ENCODE results near the gene TNS1.
A peak's percentile ranks its signal among the peaks of the same experiment; 100 is the strongest.

The TNS1 gene

DNA sequence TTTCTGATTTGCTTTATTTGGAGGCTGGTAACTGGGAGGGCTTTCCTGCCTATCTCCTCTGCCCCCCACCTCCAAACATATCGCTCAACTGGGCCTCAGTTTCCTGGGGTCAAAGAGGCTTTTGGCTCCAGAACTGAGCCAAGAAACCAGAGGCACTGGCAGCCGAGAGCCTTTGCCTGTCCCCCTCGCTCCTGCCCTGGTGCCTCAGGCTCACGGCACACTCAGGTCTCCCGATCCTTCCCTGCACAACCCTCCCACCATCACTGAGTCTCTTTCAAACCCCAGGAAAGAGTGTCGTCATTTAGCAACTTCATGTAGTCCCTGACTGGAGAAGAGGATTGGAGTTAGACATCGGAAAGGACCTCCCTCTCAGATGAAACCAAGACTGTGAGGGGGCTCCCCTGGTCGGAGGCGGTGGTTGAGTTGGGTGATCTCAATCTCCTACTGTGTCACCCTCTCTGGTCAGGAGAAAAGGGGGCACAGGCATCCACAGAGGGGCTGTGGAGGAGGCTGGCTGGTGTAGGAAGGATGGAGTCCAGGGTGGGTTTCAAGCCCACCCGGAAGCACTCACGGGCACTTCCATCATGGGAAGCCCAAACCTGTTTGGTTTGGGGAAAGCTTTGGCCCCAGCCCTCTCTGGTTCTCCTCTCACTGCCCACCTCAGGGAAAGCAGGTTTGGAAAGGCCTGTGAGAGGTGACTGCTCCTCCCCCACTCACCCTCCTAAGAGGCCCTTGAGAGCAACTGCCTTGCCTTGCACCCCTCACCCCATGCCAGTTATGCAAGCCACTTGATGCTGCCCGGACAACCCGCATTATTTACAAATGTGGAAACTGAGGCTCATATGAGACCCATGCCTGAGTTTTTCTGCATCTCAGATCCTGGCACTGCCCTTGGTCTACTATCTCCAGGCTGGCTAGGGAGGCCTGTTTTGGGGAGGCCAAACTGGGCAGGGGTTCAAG, 62.3 kb downstream of the TNS1 start:
- in situ Hi-C loops (cut with MboI; ENCODE audit: low pct_unique_long_range_greater_than_20kb, low sequenced_read_pairs): no loop called here
- DNase-seq: no peak

DNA sequence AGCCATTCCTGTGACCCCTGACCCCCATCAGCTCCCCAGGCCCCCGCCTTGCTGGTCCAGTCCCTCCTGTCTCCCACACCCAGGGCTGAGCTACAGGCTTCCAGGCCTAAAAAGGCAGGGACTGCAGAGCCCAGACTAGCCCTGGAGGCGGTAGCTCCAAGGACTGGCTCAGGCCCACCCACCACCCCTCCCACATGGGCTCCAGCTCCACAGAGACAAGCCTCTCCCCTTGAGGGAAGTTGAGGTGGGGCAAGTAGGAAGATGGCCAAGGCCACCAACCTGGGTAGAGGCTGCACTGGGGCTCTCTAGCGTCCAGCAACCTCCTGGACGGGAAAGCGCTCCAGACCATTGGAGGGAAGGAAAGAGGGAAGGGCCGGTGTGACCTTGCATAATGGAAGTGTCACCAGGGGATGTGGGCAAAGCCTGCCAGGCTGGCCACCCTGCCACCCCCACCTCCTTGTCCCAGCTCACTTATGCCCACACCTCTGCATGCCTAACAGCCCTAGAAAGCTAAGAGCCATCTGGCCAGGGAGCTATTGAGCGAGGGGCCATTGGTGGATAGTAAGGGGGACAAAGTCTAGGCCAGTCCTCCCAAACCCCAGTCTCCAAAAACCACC, 63.1 kb downstream of the TNS1 start:
- in situ Hi-C loops (cut with MboI; ENCODE audit: low pct_unique_long_range_greater_than_20kb, low sequenced_read_pairs): no loop called here
- no peak for DNase-seq

DNA sequence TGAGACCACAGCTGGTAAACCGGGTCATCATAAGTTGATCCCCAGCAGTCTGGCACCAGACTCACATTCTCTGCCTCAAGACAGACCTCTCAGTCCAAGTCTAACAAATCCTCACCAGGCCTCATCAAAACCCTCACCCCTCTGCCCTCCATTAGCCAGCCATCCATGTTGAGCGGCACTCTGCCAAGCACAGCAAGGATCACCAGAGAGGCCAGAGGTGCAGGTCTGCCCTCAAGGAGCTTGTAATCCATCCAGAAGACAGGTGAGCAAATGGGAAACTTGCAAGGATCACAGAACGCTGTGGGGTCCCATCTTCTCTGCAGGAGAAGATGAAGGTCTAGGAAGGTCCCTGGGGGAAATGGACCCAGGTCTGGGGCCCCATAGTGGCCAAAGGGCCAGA, 63.6 kb downstream of the TNS1 start:
- in situ Hi-C loops (cut with MboI; ENCODE audit: low pct_unique_long_range_greater_than_20kb, low sequenced_read_pairs): no loop called here
- no peak for DNase-seq

DNA sequence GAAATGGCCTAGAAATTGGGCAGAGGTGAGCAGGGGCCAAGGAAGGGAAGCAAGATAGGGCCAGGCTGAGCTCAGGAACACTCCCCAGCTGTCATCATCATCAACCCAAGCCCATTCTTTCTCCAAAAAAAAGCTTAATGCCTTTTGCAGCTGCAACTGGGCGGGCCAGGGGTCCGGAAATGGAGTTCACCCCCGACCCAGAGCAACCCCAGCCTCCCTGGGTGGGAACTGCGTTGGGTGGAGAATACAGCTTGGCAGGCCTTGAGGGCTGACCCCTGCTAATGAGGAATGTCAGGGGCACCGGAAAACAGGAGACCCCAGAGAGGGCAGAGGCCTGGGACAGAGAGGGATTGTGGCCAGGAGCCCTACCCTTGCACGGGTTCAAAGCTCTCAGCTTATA, 64.8 kb downstream of the TNS1 start:
- in situ Hi-C loops (cut with MboI; ENCODE audit: low pct_unique_long_range_greater_than_20kb, low sequenced_read_pairs): no loop called here
- no peak for DNase-seq

DNA sequence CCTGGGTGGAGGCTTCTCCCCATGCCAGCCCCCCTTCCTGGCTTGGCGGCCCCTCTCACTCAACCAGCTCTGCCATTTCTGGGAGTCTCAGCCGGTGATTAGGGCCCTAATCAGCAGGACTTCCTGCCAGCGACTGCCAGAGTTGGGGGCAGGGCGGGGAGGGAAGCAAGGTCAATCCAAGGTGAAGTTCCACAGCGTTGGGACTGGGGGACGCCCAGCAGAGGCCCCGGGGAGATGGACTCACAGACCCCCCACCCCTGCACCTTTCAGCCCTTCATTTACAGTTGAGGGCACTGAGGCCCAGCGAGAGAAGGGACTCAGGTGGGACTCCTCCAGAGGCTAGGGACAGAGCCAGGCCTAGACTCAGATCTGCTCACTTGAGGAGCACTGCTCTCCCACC, 65.3 kb downstream of the TNS1 start:
- DNase-seq: no peak
- in situ Hi-C loops (cut with MboI; ENCODE audit: low pct_unique_long_range_greater_than_20kb, low sequenced_read_pairs): no loop called here

- in situ Hi-C loops (cut with MboI; ENCODE audit: low pct_unique_long_range_greater_than_20kb, low sequenced_read_pairs): no loop called here
- DNase-seq: no peak
Observed at GRCh38 chr2:217936952-217937351, 65.8 kb downstream of the TNS1 start.

DNA sequence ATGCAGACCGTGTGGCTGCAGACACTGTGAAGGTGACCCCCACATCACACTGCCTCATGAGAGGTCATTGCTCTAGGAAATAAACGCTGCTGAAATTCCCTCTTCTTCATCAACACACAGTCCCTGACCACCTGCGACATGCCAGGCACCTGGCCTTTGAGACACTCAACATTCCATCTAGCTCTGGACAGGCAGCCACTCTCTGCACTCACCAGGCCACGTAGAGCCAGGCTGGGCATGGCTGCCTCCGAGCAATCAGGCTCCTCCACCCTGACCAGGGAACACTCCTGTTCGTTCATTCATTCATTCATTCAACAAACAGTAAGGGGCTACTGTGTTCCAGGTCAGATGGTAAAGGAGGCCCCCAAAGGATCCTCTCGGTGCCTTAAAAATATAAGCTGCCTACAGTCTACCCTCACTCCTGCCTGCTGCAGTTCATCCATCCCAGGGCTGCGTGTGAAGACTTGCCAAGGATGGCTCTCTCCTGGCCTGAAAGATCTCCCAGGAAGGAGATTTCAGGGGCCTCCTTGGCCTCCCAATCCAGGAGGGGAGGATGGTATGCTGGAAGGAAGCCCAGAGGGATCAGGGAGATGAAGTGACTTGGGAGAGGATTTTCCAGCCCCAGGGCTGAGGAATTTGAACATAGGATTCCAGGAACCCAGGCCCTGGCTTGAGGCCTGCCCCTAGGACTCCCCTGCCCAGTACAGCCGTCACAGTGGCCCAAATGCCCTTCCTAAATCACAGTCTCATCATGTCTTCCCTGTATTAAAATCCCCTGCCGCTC, 66.7 kb downstream of the TNS1 start:
- no peak for DNase-seq
- in situ Hi-C loops (cut with MboI; ENCODE audit: low pct_unique_long_range_greater_than_20kb, low sequenced_read_pairs): no loop called here

DNA sequence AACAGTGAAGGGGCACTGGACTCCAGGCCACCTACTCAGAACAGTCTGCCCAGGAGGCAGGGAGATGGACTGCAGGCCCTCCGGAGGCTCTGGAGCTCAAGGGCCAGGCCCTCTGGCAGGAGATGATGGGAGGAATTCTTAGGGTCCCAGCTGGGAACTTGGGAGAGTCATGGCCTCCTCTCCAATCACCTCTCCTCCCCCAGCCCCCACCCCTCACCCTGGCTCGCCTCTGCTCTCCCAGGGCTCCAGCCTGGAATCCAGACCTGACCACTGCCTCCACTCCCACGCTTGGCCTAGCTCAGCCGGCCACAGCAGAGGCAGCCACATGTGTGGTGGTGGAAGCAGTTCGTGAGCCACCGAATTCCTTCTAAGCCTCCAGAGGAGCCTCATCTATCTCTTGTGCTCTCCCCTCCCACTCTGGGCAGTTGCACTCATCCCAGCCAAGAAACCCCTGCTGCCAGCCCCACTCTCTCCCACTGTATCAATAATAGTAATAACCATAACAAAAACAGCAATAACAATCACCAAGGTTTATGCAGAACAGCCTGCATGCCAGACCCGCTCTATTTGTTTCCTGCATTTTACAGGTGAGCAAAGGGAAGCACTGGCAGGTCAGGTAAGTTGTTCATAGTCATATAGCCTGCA, 67.4 kb downstream of the TNS1 start:
- no peak for DNase-seq
- in situ Hi-C loops (cut with MboI; ENCODE audit: low pct_unique_long_range_greater_than_20kb, low sequenced_read_pairs): no loop called here

GRCh38 chr2:217934321-217935131, 68.3 kb downstream of the TNS1 start:
- DNase-seq: peak; percentile 72
- in situ Hi-C loops (cut with MboI; ENCODE audit: low pct_unique_long_range_greater_than_20kb, low sequenced_read_pairs): no loop called here

- in situ Hi-C loops (cut with MboI; ENCODE audit: low pct_unique_long_range_greater_than_20kb, low sequenced_read_pairs): no loop called here
Observed at GRCh38 chr2:217933617-217933993, 69.2 kb downstream of the TNS1 start.

DNA sequence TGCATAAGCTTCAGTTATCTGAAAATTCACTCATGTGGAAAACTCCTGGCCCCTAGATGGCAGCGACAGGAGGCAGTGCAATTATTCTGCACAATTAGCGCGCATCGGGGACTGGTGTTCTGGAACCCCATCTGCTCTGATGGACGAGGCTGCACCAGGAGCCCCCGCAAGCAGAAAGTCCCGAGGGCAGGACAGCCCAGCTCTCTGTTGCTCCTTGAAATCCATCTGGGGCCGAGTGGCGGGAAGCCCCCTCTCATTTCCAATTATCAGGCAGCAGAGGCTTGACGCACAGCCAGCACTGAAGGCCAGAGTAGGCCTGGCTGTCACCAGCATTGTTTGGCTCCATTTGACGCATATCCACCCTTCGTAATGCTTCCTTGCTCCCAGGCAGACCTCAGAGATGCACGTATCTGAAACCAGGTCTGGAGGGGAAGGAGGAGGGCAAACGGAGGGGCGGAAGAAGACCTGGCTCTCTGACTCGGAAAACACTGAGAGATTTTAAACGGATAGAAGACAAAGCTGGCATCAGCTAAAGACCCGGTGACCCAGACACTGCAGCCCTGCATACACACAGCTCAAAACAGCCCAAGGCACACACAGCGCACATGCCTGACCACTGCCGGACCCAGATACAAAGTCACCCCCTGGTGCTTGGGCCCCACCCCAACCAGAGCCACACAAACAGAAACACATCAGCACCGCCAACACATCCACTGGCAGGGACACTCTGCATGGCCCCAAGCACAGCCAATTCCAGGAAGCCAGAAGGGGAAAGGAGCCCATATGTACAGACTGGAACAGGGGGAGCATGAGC, 69.8 kb downstream of the TNS1 start:
- DNase-seq: no peak
- in situ Hi-C loops (cut with MboI; ENCODE audit: low pct_unique_long_range_greater_than_20kb, low sequenced_read_pairs): no loop called here

More at GRCh38 chr2:217933617-217933993, 69.2 kb downstream of the TNS1 start:
- no peak for DNase-seq

DNA sequence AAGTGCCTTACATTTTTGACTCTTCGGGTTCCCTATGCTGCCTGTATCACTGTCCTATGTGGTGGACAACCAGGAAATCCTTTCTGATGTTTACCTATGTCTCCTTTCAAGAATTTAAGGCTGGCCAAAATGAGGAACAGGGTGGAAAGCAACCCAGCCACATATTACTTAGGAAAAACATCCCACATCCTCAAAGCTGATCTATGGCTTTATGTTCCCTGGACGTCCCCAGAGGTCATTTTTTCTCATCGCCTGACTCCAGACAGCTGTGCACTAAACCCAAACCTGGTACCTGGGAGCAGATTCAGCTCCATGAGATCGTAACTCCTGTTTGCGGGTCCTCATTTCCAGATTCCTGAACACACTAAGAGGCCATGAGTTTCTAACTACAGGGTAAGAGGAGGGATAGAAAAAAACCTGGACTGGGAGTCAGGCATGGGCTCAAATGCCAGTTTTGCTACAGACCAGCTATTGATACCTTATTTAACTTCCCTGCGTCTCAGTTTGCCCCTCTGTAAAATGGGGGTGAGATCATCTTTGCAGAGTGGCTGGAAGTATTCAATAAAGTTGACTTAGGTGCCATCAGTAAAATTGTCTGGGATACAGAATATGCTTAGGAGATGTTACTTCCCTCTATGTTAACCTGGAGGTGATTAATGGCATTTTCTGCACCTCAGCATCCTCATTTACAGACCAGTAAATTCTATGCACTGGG, 70.8 kb downstream of the TNS1 start:
- DNase-seq: no peak
- in situ Hi-C loops (cut with MboI; ENCODE audit: low pct_unique_long_range_greater_than_20kb, low sequenced_read_pairs): no loop called here

GRCh38 chr2:217930761-217931563, 71.8 kb downstream of the TNS1 start:
- no peak for DNase-seq
- in situ Hi-C loops (cut with MboI; ENCODE audit: low pct_unique_long_range_greater_than_20kb, low sequenced_read_pairs): no loop called here

DNA sequence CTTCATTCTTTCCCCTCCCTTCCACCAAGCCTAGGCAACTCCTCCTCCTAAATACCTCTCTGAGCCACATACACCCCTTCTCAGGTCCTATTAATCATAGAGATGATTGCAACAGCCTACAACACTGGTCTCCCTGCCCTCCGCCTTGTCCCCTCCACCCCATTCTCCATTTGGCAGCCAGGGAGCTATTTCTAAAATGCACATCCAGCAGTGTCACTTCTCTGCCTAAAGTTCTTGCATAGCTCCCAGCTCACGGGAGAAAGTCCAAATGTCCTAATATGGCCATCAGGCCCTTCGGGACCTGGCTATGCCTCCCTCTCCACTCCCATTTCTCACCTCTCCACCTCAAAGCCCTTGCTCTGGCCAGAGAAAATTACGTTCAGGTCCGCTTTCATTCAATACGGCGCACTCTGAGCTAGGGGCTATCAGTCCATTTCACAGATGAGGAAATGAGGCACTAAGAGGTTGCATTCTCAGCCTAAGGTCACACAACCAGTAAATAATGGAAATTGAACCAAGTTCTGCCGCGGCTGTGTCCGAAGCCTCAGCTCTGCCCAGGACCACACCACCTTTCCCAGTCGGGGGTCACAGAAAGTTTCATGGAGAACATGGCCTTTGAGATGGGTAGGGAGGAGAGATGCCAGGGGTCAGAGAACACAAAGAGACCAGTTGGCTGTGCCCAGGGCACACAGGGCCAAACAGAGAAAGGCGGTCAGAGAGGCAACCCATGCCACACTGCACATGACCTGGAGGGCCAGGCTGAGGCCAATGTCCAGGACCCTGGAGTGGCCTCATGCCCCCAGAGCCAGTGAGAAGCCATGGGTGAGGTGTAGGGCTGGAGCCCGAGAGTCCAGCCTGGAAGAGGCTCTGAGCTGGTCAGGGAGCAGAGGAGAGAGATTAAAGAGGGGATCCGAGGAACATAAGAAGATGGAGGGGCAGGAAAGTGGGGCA, 72.8 kb downstream of the TNS1 start:
- DNase-seq: no peak
- in situ Hi-C loops (cut with MboI; ENCODE audit: low pct_unique_long_range_greater_than_20kb, low sequenced_read_pairs): no loop called here

- DNase-seq: no peak
- in situ Hi-C loops (cut with MboI; ENCODE audit: low pct_unique_long_range_greater_than_20kb, low sequenced_read_pairs): no loop called here
Observed at GRCh38 chr2:217929272-217929671, 73.5 kb downstream of the TNS1 start.
